ENCODE measurements around the gene TFAM.

DNA sequence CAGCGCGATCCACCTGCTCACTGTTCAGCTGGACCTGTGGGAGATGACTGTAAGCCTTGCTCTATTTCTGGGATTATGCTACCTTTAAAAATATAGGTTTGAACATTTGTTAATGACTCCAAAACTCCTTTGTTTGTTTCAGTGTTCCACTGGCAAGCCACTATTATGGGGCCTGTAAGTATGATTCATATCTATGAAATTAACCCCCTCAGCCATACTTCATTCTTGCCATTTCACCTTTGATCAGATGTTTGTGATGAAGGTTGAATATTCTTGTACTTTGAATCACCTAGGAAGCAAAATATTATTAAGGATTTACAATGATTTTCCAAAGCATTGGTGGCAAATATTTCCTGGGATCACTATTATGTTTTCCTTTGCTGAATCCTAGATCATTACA, 23.9 kb upstream of the TFAM start:
- TF ChIP-seq POLR2AphosphoS5 (IDR thresholded peaks at IDR 0.05; ENCODE audit: insufficient read depth in 1 of 2, low read depth in 1 of 2), result no peak
- TF ChIP-seq CTCF (IDR thresholded peaks at IDR 0.05), result no peak
